HG02981 (cell line): ENCODE results near the gene TRIM63.

Experiments used
- ATAC-seq: cut with Tn5 transposase; IDR thresholded peaks from one replicate; pipeline ENCODE4 v1.9.1; 2021; ENCODE audit warnings: mild to moderate bottlenecking, moderate library complexity; ENCODE audit not compliant: unreplicated experiment

TRIM63 gene

GRCh38 chr1:26058052-26058595 lies 9.3 kb downstream of the TRIM63 start:
- no peak for ATAC-seq

GRCh38 chr1:26057189-26057588 lies 10.2 kb downstream of the TRIM63 start:
- ATAC-seq, result no peak

- ATAC-seq, result no peak
These were observed 12.4 kb downstream of the TRIM63 start for GRCh38 chr1:26055041-26055440.

GRCh38 chr1:26053718-26054560 lies 13.5 kb downstream of the TRIM63 start:
- ATAC-seq, result no peak

- no peak for ATAC-seq
These were observed 17.2 kb downstream of the TRIM63 start for GRCh38 chr1:26050248-26050640.

- ATAC-seq, result no peak
These were observed 17.7 kb downstream of the TRIM63 start for GRCh38 chr1:26049531-26050247.

- no peak for ATAC-seq
These were observed 20.1 kb downstream of the TRIM63 start for GRCh38 chr1:26047278-26047874.

- no peak for ATAC-seq
These were observed 21.0 kb downstream of the TRIM63 start for GRCh38 chr1:26046246-26047095.

GRCh38 chr1:26045722-26046245 lies 21.6 kb downstream of the TRIM63 start, which contains the start of gene SLC30A2:
Gene SLC30A2, minus strand, starts transcription at chr1:26046118. Its CDS starts 222 bp downstream, at chr1:26045896.
- no peak for ATAC-seq

GRCh38 chr1:26044971-26045721 lies 22.3 kb downstream of the TRIM63 start:
- no peak for ATAC-seq

- ATAC-seq, result no peak
These were observed 23.0 kb downstream of the TRIM63 start for GRCh38 chr1:26044414-26044813.

- no peak for ATAC-seq
These were observed 23.7 kb downstream of the TRIM63 start for GRCh38 chr1:26043765-26044164.

- no peak for ATAC-seq
These were observed 25.5 kb downstream of the TRIM63 start for GRCh38 chr1:26041978-26042377.

- ATAC-seq, result no peak
These were observed 26.0 kb downstream of the TRIM63 start for GRCh38 chr1:26041401-26041800.

GRCh38 chr1:26038904-26039303 lies 28.5 kb downstream of the TRIM63 start:
- no peak for ATAC-seq

GRCh38 chr1:26038477-26038876 lies 29.0 kb downstream of the TRIM63 start:
- ATAC-seq, result no peak

- ATAC-seq, result no peak
These were observed 29.5 kb downstream of the TRIM63 start for GRCh38 chr1:26037904-26038303.

- no peak for ATAC-seq
These were observed 30.6 kb downstream of the TRIM63 start for GRCh38 chr1:26036756-26037281.
